Astrocyte (in vitro differentiated cells and primary cell): Measurements from ENCODE around the gene DAPK3. TPM values are rescaled to one million over a fixed set of nuclear protein-coding genes. Genes with fewer than 3 reads are reported as not detected.

ENCODE experiments used
- DNase-seq: peaks from one replicate; pipeline ENCODE4 v3.0.0-alpha.2; 2010; ENCODE audit warnings: low read depth
- FAIRE-seq: peaks from 2 replicates; lab custom pipeline; 2011; peaks lifted over from hg19 to GRCh38; lab: Jason Lieb, UNC
- H2AFZ ChIP-seq: 2 replicates; pipeline ENCODE4 v1.6.0; 2012; ENCODE audit warnings: low read depth, low read length, inconsistent platforms
- H3K27ac ChIP-seq: 2 replicates; pipeline ENCODE4 v1.5.1; 2011; ENCODE audit warnings: low read depth, low read length, inconsistent platforms
- H3K27me3 ChIP-seq: 2 replicates; pipeline ENCODE4 v1.6.0; 2011; ENCODE audit warnings: low read length, inconsistent platforms; ENCODE audit not compliant: insufficient read depth
- H3K36me3 ChIP-seq: 2 replicates; pipeline ENCODE4 v1.5.1; 2011; ENCODE audit warnings: low read length, inconsistent platforms; ENCODE audit not compliant: insufficient read depth
- H3K4me1 ChIP-seq: 2 replicates; pipeline ENCODE4 v1.5.1; 2011; ENCODE audit warnings: low read length, inconsistent platforms; ENCODE audit not compliant: insufficient read depth
- H3K4me2 ChIP-seq: 2 replicates; pipeline ENCODE4 v1.6.0; 2012; ENCODE audit warnings: low read length, inconsistent platforms
- H3K4me3 ChIP-seq: 2 replicates; pipeline ENCODE4 v1.5.1; 2011; ENCODE audit warnings: low read depth, mild to moderate bottlenecking, low read length, inconsistent platforms; ENCODE audit not compliant: insufficient read depth
- H3K79me2 ChIP-seq: 2 replicates; pipeline ENCODE4 v1.6.0; 2012; ENCODE audit warnings: mild to moderate bottlenecking, low read length, inconsistent platforms; ENCODE audit not compliant: insufficient read depth
- H3K9ac ChIP-seq: 2 replicates; pipeline ENCODE4 v1.6.0; 2012; ENCODE audit warnings: mild to moderate bottlenecking, low read length, inconsistent platforms
- H3K9me3 ChIP-seq: 2 replicates; pipeline ENCODE4 v1.5.1; 2012; ENCODE audit warnings: low read depth, mild to moderate bottlenecking, low read length, inconsistent platforms; ENCODE audit not compliant: insufficient read depth
- H4K20me1 ChIP-seq: 2 replicates; pipeline ENCODE4 v1.6.0; 2012; ENCODE audit warnings: low read length, inconsistent platforms; ENCODE audit not compliant: insufficient read depth
- H3K27ac Mint-ChIP-seq: one replicate; pipeline ENCODE4 v1.8.0; 2021; ENCODE audit warnings: mild to moderate bottlenecking, mixed read lengths; ENCODE audit not compliant: unreplicated experiment
- H3K27me3 Mint-ChIP-seq: one replicate; pipeline ENCODE4 v1.8.0; 2021; ENCODE audit warnings: low read depth, mixed read lengths; ENCODE audit not compliant: unreplicated experiment
- H3K36me3 Mint-ChIP-seq: one replicate; pipeline ENCODE4 v1.8.0; 2021; ENCODE audit warnings: low read depth, mixed read lengths; ENCODE audit not compliant: unreplicated experiment
- H3K4me1 Mint-ChIP-seq: one replicate; pipeline ENCODE4 v1.8.0; 2021; ENCODE audit warnings: low read depth, mixed read lengths; ENCODE audit not compliant: unreplicated experiment
- H3K4me3 Mint-ChIP-seq: one replicate; pipeline ENCODE4 v1.8.0; 2021; ENCODE audit warnings: mild to moderate bottlenecking, moderate library complexity, mixed read lengths; ENCODE audit not compliant: unreplicated experiment
- H3K9me3 Mint-ChIP-seq: one replicate; pipeline ENCODE4 v1.8.0; 2021; ENCODE audit warnings: mild to moderate bottlenecking, mixed read lengths; ENCODE audit not compliant: unreplicated experiment
- EZH2 ChIP-seq: IDR thresholded peaks from 2 replicates; pipeline ENCODE4 v1.6.1; 2012; ENCODE audit warnings: mild to moderate bottlenecking, low read length, inconsistent platforms; ENCODE audit not compliant: insufficient read depth
- total RNA-seq: library from RNA; stranded (reverse); gene quantifications from 2 replicates; pipeline ENCODE4 v1.2.1, GENCODE V29; 2021
- TF ChIP-seq, protein P1 (sequence below): IDR thresholded peaks from 2 replicates; pipeline ENCODE4 v1.5.1; 2011; ENCODE audit warnings: low read depth, mild to moderate bottlenecking, inconsistent platforms, low read length, moderate library complexity; ENCODE audit not compliant: insufficient read depth

DAPK3 gene
- total RNA-seq, 1 donor from 2014 or later: 264 TPM

GRCh38 chr19:4016903-4017638 lies 46.2 kb upstream of the DAPK3 start:
- no peak overlapping the region for H2AFZ ChIP-seq
- H3K36me3 Mint-ChIP-seq: peaks cover 4% of the 10 kb centered on the region
- FAIRE-seq: no peak
- H3K4me2 ChIP-seq: no peak overlapping the region
- no peak for TF ChIP-seq EZH2
- TF ChIP-seq, protein P1, sequence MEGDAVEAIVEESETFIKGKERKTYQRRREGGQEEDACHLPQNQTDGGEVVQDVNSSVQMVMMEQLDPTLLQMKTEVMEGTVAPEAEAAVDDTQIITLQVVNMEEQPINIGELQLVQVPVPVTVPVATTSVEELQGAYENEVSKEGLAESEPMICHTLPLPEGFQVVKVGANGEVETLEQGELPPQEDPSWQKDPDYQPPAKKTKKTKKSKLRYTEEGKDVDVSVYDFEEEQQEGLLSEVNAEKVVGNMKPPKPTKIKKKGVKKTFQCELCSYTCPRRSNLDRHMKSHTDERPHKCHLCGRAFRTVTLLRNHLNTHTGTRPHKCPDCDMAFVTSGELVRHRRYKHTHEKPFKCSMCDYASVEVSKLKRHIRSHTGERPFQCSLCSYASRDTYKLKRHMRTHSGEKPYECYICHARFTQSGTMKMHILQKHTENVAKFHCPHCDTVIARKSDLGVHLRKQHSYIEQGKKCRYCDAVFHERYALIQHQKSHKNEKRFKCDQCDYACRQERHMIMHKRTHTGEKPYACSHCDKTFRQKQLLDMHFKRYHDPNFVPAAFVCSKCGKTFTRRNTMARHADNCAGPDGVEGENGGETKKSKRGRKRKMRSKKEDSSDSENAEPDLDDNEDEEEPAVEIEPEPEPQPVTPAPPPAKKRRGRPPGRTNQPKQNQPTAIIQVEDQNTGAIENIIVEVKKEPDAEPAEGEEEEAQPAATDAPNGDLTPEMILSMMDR: no peak
- no peaks in the 10 kb centered on the region for H3K9me3 ChIP-seq
- H3K9ac ChIP-seq: no peak overlapping the region
- H3K27me3 ChIP-seq: no peaks in the 10 kb centered on the region
- no peak overlapping the region for H3K4me3 ChIP-seq
- DNase-seq: no peak
- no peak overlapping the region for H3K27ac Mint-ChIP-seq
- peaks cover 86% of the 10 kb centered on the region for H3K79me2 ChIP-seq
- no peaks in the 10 kb centered on the region for H3K27me3 Mint-ChIP-seq
- H3K4me1 ChIP-seq: no peaks in the 10 kb centered on the region
- H3K4me1 Mint-ChIP-seq: no peaks in the 10 kb centered on the region
- no peak overlapping the region for H3K27ac ChIP-seq
- H3K9me3 Mint-ChIP-seq: no peaks in the 10 kb centered on the region
- no peak overlapping the region for H3K4me3 Mint-ChIP-seq
- H4K20me1 ChIP-seq: peaks cover 87% of the 10 kb centered on the region
- no peaks in the 10 kb centered on the region for H3K36me3 ChIP-seq

GRCh38 chr19:4016486-4016885 lies 45.6 kb upstream of the DAPK3 start:
- H3K4me3 ChIP-seq: no peak overlapping the region
- H3K9me3 ChIP-seq: no peaks in the 10 kb centered on the region
- Mint-ChIP-seq H3K27ac (peak overlapping the region; percentile 34), H3K36me3 (peaks cover 1% of the 10 kb centered on the region), H3K4me3 (no peak overlapping the region), H3K4me1 (no peaks in the 10 kb centered on the region), H3K27me3 (no peaks in the 10 kb centered on the region), H3K9me3 (no peaks in the 10 kb centered on the region)
- H3K4me1 ChIP-seq: no peaks in the 10 kb centered on the region
- H2AFZ ChIP-seq: no peak overlapping the region
- H3K4me2 ChIP-seq: no peak overlapping the region
- H3K27me3 ChIP-seq: no peaks in the 10 kb centered on the region
- FAIRE-seq (no peak), DNase-seq (no peak)
- peaks cover 85% of the 10 kb centered on the region for H4K20me1 ChIP-seq
- H3K36me3 ChIP-seq: no peaks in the 10 kb centered on the region
- H3K27ac ChIP-seq: no peak overlapping the region
- H3K79me2 ChIP-seq: peaks cover 85% of the 10 kb centered on the region
- no peak for TF ChIP-seq EZH2
- TF ChIP-seq, protein P1: no peak
- no peak overlapping the region for H3K9ac ChIP-seq
